Left kidney (tissue), 2 donors: ENCODE measurements around the gene NDFIP2. TPM values are rescaled to one million over a fixed set of nuclear protein-coding genes. Genes with fewer than 3 reads are reported as not detected.

Experiments used
- DNase-seq: peaks from one replicate; pipeline ENCODE4 v3.0.0-alpha.2; 2013
- polyA plus RNA-seq: library from polyadenylated mRNA; unstranded; fragments of 120-200 nt; gene quantifications from one replicate; pipeline ENCODE4 v1.2.1, GENCODE V29; 2013; ENCODE audit not compliant: insufficient read length

Gene NDFIP2
- polyA plus RNA-seq, 1 donor: 56.5 TPM

GRCh38 chr13:79492918-79493594, 12.1 kb downstream of the NDFIP2 start:
- no peak for DNase-seq

DNA sequence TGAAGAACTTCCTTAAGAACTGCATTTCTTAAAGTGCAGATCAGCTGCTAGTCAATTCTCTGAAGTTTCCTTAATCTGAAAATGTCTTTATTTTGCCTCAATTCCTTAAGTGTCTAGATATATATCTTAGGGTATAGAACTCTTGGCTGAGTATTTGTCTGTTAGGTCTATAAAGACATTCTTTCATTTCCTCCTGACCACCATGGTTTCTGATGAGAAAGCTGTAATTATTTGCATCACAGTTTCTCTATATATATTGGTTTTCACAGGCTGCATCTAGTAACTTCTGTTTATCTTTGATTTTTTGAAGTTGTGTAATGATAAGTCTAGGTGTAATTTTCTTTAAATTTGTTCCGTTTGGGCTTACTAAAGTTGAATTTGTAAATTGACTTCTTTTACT, 15.2 kb downstream of the NDFIP2 start:
- DNase-seq: no peak

- no peak for DNase-seq
Measured at GRCh38 chr13:79497064-79497463, 16.1 kb downstream of the NDFIP2 start.

DNA sequence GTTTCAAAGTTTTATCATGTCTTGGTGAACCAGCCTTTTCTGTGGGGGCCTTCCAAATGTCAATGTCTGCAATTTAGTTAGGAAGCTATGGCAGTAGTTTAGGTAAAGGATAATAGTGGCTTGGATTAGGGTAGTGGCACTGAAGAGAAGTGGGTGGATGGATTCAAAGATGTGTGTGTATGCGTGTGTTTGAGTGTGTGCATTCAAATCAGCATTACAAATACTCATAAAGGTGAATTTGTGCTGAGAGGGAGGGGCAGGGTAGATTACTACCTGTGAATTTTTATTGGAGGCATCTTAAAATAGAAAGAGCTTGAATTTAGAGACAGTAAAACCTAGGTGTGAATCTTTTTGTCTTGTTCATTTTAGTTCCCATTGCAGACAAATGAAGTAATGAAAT, 16.9 kb downstream of the NDFIP2 start:
- no peak for DNase-seq

DNA sequence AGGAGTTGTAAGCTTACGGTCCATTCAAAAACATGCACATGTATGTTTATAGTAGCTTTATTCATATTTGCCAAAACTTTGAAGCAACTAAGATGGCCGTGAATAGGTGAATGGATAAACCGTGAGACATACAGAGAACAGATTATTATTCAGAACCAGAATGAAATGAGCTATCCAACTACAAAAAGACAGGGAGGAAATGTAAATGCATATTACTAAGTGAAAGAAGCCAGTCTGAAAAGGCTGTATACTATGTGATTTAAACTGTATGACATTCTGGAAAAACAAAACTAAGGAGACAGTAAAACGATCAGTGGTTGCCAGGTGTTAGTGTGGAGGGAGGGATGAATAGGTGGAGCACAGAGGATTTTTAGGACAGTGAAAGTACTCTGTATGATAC, 19.9 kb downstream of the NDFIP2 start:
- no peak for DNase-seq

GRCh38 chr13:79501538-79502232, 20.7 kb downstream of the NDFIP2 start:
- no peak for DNase-seq

GRCh38 chr13:79502859-79503468, 22.0 kb downstream of the NDFIP2 start:
- no peak for DNase-seq

DNA sequence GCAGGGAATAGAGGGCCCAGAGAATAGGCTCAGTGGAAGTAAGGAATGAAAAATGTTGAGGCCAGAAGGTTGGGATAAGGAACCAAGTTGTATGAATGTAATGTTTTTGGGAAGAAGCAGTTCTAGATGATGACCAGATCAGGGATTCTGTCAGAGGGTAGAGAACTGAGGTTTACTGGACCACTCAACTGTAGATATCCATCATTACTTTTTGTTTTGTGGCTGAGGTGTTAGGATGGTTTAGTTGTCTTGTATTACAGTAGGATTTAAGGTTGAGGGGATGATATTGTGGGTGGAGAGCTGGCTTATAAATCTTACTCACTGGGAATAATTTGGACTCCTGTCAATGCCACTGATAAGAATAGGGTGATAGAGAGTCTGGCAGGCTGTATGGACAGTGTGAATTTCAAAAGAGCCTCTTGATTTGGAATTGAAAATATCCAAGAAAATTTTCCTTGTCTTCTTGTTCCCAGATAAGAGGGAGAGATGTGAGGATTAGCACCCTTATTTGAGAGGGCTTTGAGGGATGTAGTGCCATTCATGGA, 22.6 kb downstream of the NDFIP2 start:
- DNase-seq: no peak

GRCh38 chr13:79508224-79508961, 27.4 kb downstream of the NDFIP2 start:
- DNase-seq: no peak

DNA sequence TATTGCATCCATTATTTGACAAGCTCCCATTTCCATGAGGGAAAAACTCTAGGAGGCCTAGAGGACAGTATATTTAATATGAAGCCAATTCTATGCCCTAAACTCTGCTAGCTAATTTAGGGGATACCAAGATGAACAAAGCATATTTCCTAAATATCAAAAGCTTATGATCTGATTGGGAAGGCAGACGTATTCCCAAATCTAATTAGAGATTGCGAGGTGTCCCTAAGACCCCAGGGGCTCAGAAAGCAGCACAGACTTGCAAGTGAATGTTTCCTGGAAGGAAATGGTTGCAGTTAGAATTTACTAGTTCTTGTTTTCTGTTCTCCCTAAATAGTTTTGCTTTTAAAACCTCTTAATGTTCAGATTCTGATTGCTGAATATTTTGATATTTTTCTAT, 30.7 kb downstream of the NDFIP2 start:
- no peak for DNase-seq

GRCh38 chr13:79512950-79513349, 32.0 kb downstream of the NDFIP2 start:
- DNase-seq: no peak

GRCh38 chr13:79516595-79516994, 35.6 kb downstream of the NDFIP2 start:
- no peak for DNase-seq

DNA sequence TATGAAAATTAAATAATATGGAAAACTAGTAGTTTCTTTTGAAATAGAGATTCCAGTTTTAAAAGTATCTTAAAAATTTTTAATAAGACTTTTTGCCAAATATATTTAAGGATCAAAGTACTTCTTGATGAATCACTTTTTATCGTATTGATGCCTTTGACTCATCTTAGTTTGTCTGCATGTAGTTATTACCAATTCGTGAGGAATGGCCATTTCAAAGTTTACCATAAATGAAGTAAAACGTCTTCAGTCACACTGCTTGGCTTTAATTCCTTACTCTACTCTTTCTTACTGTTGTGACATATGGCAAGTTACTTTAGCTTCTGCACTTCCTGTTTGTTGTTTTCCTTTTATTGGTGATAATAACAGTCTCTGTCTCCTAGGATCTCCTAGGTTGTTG, 38.3 kb downstream of the NDFIP2 start:
- DNase-seq: no peak

DNA sequence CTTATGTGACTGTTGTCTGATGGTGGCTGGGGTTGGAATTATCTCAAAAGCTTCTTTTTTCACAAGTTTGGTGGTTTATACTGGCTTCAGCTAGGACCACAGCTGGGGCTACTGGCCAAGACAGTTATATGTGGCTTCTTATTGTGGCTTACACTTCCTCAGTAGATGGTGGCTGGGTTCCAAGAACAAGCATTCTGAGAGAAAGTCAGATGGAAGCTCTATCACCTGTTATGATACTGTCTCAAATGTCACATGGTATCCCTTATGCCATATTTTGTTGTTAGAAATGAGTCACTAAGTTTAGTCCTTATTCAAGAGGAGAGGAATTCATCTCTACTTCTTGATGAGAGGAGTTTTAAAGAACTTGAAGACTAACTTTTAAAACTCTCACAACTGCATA, 41.6 kb downstream of the NDFIP2 start:
- no peak for DNase-seq

- DNase-seq: no peak
Measured at GRCh38 chr13:79525064-79525857, 44.3 kb downstream of the NDFIP2 start.

- no peak for DNase-seq
Measured at GRCh38 chr13:79527698-79528097, 46.7 kb downstream of the NDFIP2 start.

GRCh38 chr13:79528356-79528755, 47.4 kb downstream of the NDFIP2 start:
- DNase-seq: no peak

DNA sequence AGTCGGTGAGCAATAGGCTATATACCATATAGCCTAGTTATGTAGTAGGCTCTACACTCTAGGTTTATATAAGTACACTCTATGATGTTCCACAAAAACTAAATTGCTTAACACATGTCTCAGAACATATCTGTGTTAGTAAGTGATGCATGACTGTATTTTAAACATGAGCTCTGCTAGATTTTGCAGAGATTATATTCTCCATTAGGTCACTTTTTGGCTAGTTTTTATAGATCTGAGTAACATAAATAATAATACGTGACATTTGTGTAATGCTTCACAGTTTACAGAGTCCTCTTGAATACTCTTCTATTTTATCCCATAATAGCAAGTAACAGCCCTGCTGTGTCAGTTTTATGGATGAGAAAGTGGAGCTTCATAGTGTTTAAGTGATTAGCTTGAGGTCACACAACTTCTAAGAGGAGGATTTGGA, 47.8 kb downstream of the NDFIP2 start:
- no peak for DNase-seq

GRCh38 chr13:79529817-79530216, 48.9 kb downstream of the NDFIP2 start:
- no peak for DNase-seq

GRCh38 chr13:79530270-79530669, 49.3 kb downstream of the NDFIP2 start:
- DNase-seq: no peak

DNA sequence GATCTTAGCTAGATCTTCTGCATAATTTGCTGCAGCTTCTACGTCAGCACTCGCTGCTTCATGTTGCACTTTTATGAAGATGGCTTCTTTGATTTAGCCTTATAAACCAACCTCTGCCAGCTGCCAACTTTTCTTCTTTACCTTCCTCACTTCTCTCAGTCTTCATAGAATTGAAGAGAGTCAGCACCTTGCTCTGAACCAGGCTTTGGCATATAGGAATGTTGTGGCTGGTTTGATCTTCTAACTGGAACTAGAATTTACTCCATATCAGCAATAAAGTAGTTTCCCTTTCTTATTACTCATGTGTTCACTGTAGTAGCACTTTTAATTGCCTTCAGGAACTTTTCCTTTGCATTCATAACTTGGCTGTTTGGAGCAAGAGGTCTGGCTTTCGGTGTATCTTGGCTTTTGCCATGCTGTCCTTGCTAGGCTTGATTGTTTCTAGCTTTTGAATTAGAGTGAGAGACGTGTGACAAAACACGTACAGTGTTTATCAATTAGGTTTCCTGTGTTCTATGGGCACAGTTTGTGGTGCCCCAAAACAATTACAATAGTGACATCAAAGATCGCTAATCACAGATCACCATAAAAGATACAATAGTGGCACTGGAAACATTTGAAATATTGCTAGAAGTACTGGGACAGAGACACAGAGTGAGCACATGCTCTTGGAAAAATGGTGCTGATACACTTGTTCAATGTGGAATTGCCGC, 50.7 kb downstream of the NDFIP2 start:
- no peak for DNase-seq
